LNCaP clone FGC (cell line): ENCODE data around the gene UBE2E2.

ENCODE experiments used
- DNase-seq: peaks from one replicate; pipeline ENCODE4 v3.0.0-alpha.2; 2011; ENCODE audit warnings: low read depth
- H3K4me3 ChIP-seq: 2 replicates; pipeline ENCODE4 v1.5.1; 2011; ENCODE audit warnings: mild to moderate bottlenecking, low read depth, low read length, control low read depth
- TF ChIP-seq, protein P1 (sequence below): IDR thresholded peaks from 2 replicates; pipeline ENCODE4 v1.5.1; 2012; ENCODE audit warnings: mild to moderate bottlenecking; ENCODE audit not compliant: control insufficient read depth, insufficient read depth; ENCODE audit errors: extremely low read depth

The UBE2E2 gene

DNA sequence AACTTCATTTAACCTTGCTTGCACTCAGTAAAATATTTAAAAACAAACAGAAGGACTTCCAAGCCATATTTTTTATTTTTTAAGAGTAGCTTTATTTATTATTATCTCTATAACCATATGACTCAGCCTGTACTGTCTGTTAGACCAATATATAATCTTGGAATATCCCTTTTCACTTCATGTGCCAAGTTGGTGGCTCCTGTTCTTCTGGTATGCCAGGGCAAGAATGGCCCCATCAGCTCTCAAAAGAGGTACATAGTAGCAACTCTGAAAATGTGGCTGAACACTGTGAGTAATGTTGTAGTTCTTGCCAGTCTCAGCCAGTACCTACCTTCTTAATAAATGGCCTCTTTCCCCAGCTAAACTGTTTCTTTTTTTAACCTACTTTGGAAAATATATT, 345.6 kb downstream of the UBE2E2 start:
- no peak for DNase-seq
- H3K4me3 ChIP-seq: no peak overlapping the region
- TF ChIP-seq, protein P1, sequence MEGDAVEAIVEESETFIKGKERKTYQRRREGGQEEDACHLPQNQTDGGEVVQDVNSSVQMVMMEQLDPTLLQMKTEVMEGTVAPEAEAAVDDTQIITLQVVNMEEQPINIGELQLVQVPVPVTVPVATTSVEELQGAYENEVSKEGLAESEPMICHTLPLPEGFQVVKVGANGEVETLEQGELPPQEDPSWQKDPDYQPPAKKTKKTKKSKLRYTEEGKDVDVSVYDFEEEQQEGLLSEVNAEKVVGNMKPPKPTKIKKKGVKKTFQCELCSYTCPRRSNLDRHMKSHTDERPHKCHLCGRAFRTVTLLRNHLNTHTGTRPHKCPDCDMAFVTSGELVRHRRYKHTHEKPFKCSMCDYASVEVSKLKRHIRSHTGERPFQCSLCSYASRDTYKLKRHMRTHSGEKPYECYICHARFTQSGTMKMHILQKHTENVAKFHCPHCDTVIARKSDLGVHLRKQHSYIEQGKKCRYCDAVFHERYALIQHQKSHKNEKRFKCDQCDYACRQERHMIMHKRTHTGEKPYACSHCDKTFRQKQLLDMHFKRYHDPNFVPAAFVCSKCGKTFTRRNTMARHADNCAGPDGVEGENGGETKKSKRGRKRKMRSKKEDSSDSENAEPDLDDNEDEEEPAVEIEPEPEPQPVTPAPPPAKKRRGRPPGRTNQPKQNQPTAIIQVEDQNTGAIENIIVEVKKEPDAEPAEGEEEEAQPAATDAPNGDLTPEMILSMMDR: no peak

DNA sequence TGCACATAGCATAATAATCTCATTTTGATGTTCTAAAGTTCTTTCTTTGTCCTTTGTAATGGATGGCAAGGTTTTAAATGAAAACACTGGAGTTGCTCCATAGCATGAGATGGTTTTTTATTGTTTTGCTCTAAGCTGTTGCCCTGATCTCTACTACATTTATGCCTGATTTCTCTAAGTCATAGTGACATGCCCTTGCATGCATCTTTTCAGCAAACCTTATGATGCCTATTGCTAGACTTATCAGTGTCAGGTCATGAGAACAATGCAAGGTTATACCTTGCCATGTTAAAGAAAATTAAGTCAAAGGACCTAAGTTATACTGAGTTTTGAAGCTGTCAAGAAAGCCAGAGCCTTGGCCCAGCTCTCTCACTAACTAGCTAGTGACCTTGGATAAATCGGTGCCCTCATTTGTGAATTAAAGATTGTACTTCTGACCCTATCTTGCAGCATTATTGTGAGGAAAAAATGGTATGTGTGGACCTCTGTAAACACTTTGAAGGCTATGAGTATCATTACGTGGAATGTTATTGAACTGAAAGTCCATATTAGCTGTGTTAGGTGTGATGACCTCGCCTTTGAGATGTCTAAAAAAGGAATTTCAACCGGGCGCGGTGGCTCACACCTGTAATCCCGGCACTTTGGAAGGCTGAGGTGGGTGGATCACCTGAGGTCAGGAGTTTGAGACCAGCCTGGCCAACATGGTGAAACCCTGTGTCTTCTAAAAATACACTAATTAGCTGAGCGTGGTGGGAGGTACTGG, 346.2 kb downstream of the UBE2E2 start:
- TF ChIP-seq, protein P1: no peak
- H3K4me3 ChIP-seq: no peak overlapping the region
- no peak for DNase-seq

DNA sequence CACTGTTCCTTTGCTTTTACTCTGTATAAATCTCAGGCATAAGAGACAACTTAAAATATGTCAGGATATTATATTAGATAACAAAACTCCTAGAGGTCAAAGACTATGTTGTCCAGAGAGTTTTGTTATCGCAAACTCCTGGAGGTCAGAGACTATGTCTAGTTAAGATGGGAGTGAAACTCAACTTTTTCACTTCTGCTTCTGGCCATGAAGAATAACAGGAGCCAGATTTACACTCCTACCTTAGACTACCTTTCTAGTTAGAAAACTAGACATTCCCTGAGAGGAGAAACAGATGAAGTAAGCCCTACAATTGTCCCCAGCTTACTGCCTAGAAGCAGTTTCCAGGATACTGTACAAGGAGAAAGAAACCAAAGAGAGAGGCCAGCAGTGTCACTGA, 347.3 kb downstream of the UBE2E2 start:
- TF ChIP-seq, protein P1: no peak
- no peak overlapping the region for H3K4me3 ChIP-seq
- DNase-seq: no peak

DNA sequence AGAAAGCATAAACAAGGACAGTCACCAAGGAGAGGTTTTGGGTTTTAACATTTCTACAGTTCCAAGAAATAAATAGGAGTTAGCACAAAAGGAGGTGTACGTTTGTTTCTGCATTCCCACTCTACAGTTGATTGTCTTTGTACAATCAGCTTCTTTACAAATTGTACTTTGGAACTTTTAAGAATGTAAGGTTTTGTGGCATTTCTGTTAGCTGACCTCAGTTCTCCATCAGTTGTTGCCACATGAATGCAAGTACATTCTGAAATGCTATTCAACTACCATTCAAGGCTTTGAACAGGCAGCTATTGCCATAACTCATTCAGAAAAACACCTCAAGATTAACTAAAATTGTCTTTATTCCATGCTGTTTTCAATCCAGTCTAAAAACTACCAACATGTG, 349.4 kb downstream of the UBE2E2 start:
- H3K4me3 ChIP-seq: no peak overlapping the region
- DNase-seq: no peak
- TF ChIP-seq, protein P1: no peak

DNA sequence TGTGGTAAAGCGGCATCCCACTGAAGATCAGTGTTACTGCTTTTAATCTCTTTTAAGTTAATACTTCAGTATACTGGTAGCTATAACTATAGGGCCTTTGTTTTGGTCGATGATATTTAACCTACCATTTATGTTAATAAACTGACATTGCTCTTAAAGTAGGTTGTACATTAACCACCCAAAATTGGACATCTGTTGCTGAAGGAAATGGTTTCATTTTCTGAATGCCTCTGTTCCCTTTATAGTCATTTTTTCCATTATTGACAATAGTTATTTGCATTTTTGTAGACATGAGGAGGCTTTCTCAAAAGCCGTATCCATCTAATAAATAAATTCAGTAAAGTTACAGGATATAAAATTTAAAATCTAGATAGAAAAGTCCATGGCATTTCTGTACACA, 350.2 kb downstream of the UBE2E2 start:
- TF ChIP-seq, protein P1: no peak

DNA sequence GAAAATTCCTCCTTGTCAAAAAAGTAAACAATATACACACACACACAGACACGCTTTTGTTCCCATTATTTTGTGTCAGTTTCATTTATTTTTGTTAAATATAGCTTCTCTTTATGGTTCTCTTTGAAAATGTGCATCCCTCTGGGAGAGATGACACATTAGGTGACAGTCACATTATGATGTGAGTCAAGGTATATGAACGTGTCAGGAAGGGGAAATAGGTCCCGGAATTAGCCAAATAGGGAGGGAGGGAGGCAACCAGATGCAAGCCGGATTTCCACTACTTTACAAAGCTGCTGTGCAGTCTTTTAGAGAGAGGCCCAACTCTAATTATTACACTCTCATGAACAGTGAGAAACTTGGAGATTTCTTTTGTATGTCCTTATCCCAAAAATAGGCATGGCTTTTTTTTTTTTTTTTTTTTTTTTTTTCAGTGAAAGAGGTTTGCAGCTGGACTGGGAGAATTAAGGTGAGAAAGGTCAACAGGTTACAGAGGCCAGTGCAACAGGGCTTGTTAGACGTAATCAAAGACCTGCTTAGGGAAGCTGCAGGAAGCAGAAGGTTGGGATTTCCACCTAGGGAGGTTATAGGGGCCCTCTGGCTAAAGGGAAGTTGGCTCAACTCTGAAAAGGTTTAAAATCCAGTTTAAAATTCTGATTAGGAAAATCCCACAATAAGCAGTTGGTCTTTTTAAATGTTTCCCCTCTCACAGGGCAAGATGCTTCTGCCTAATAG, 362.1 kb downstream of the UBE2E2 start:
- TF ChIP-seq, protein P1: no peak
- no peak overlapping the region for H3K4me3 ChIP-seq
- no peak for DNase-seq

More for the DNA sequence above, 350.2 kb downstream of the UBE2E2 start:
- DNase-seq: no peak
- H3K4me3 ChIP-seq: no peak overlapping the region

DNA sequence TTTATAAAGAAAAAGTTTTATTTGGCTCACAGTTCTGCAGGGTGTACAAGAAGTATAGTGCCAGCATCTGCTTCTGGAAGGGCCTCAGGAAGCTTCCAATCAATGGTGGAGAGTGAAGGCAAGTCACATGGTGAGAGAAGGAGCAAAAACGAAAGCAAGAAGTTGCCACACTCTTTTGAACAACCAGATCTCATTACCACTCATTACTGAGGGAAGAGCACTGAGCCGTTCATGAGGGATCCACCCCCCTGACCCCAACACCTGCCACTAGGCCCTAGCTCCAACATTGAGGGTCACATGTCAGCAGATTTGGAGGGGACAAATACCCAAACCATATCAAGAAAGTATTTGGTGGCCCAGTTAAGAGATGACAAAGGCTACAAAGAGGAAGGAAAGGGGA, 363.4 kb downstream of the UBE2E2 start:
- H3K4me3 ChIP-seq: no peak overlapping the region
- TF ChIP-seq, protein P1: no peak

More for the DNA sequence above, 363.4 kb downstream of the UBE2E2 start:
- no peak for DNase-seq
